Ovary (tissue), 9 donors: Measurements from ENCODE around the gene FAM3B. TPM values are rescaled to one million over a fixed set of nuclear protein-coding genes. Genes with fewer than 3 reads are reported as not detected.

ENCODE experiments used
- DNase-seq, 5 donors: peaks; one replicate each; pipeline ENCODE4 v3.0.0-alpha.2; 2019 to 2020
- H3K27ac ChIP-seq, 2 donors: fragments of 200-600 bp; one replicate each; pipeline versions ENCODE4 v1.5.1 to v1.8.0; 2019 to 2022
- H3K27me3 ChIP-seq: fragments of 200-600 bp; one replicate; pipeline ENCODE4 v1.8.0; 2022
- H3K36me3 ChIP-seq: fragments of 200-600 bp; sonication (generic); one replicate; pipeline ENCODE4 v1.5.1; 2019
- H3K4me1 ChIP-seq: one replicate; pipeline ENCODE4 v1.8.1; 2013; ENCODE audit warnings: mild to moderate bottlenecking, moderate library complexity; ENCODE audit not compliant: insufficient read depth
- H3K4me3 ChIP-seq: fragments of 200-600 bp; sonication (generic); one replicate; pipeline ENCODE4 v1.5.1; 2017
- H3K9me3 ChIP-seq, 2 donors: fragments of 200-600 bp in 1 of 2; sonication (generic) in 1 of 2; one replicate each; pipeline versions ENCODE4 v1.5.1 to v1.8.1; 2013 to 2019; ENCODE audit warnings: mild to moderate bottlenecking in 1 of 2, moderate library complexity in 1 of 2
- EP300 ChIP-seq: sonication (generic); formaldehyde crosslinking; IDR thresholded peaks from one replicate; pipeline ENCODE4 v1.6.1; 2017; ENCODE audit warnings: antibody characterized with exemption
- POLR2A ChIP-seq: fragments of 450-650 bp; IDR thresholded peaks from one replicate; pipeline ENCODE4 v1.6.1; 2017; ENCODE audit warnings: antibody characterized with exemption, mild to moderate bottlenecking, moderate library complexity
- WGBS, 3 donors: extraction: QIAGEN DNeasy Blood & Tissue Kit in 1 of 3; methylation state at CpG; one replicate each; pipeline versions ENCODE4 v1.1.5 to v1.1.7; 2013 to 2017; 5-methylcytosine and 5-hydroxymethylcytosine counted together
- intact Hi-C, 4 donors: fragments of 100-400 bp; cut with DNase I; formaldehyde crosslinking; loops; one replicate each; pipeline versions ENCODE4 v1.11.0 to v1.15.1; 2022 to 2023
- polyA plus RNA-seq, 2 donors: library from polyadenylated mRNA; stranded (reverse); fragments of 200-250 nt in 1 of 2; fragments of 350-450 nt in 1 of 2; fragmentation: Illumina TruSeq in 1 of 2; extraction: RNeasy Lipid Tissue Mini Kit (QIAGEN cat#74804) in 1 of 2; gene quantifications; one replicate each; pipeline ENCODE4 v1.2.3, GENCODE V29; 2013 to 2014
- total RNA-seq, 7 donors: library from RNA; depleted of rRNA in 2 of 7; stranded (reverse); fragments of >200 nt in 2 of 7; fragmentation: NEBNext Ultra II Directional in 3 of 7; extraction: Animal tissue kit (Norgen Biotek cat#: 25700) in 3 of 7; gene quantifications; one replicate each; pipeline versions ENCODE4 v1.1.0 to v1.2.4, GENCODE V29; 2016 to 2023
- TF ChIP-seq, protein P1 (sequence below), 3 donors: fragments of 450-650 bp in 2 of 3; fragments of 200-600 bp in 1 of 3; IDR thresholded peaks; one replicate each; pipeline versions ENCODE4 v1.5.1 to v1.8.0; 2016 to 2022; ENCODE audit warnings: antibody characterized with exemption in 3 of 3, mild to moderate bottlenecking in 1 of 3
- donor health status: DM: no; HTN: no; CAD: no; lungs with moderate emphysema.
- donor health status: DM: no; HTN: no; CAD: no.
- donor health status: Bipolar disorder and iron deficiency.
- donor health status: DM: yes; HTN: yes; CAD: no.
- donor health status: DM: no; HTN: no; CAD: no.
- donor health status: DM: yes; HTN: yes; CAD: no.

FAM3B gene
- total and polyA plus RNA-seq, 9 donors, result 0.10 to 7.7 (median 1.0) TPM; not detected in 2

DNA sequence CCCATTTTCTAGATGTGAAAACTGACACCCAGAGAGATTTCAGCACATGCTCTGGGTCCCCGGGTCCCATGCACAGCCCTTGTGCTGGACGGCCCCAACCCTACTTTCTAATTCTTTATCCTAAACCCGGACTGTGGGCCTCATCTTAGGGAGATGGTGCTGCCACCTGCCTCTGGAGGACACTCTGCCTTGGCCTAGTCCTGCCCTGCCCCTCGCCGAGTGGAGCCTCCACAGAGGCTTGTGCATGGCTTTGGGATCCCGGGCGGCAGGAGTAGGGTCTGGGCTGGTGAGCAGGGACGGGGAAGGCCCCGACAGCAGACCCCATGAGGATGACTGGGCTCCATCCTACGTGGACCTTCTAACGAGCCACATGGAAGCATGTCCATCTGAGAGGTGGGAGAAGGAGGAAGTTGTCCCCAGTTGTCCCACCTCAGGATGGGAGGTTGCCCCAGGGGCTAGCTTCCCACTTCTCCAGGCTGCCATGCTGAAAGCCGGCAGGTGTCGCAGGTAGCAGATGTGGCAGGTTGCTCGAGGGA is 57.6 kb downstream of the FAM3B start:
- Histone ChIP-seq H3K27me3 (no peaks in the 10 kb centered on the region), H3K9me3 (no peaks in the 10 kb centered on the region), H3K27ac (no peak overlapping the region), H3K36me3 (no peaks in the 10 kb centered on the region), H3K4me3 (no peak overlapping the region), H3K4me1 (peaks cover 2% of the 10 kb centered on the region)
- no peak for TF ChIP-seq POLR2A
- TF ChIP-seq EP300, result no peak
- TF ChIP-seq, protein P1, sequence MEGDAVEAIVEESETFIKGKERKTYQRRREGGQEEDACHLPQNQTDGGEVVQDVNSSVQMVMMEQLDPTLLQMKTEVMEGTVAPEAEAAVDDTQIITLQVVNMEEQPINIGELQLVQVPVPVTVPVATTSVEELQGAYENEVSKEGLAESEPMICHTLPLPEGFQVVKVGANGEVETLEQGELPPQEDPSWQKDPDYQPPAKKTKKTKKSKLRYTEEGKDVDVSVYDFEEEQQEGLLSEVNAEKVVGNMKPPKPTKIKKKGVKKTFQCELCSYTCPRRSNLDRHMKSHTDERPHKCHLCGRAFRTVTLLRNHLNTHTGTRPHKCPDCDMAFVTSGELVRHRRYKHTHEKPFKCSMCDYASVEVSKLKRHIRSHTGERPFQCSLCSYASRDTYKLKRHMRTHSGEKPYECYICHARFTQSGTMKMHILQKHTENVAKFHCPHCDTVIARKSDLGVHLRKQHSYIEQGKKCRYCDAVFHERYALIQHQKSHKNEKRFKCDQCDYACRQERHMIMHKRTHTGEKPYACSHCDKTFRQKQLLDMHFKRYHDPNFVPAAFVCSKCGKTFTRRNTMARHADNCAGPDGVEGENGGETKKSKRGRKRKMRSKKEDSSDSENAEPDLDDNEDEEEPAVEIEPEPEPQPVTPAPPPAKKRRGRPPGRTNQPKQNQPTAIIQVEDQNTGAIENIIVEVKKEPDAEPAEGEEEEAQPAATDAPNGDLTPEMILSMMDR (IDR thresholded peaks at IDR 0.05), result no peak
- intact Hi-C loops, result no loop called here
- WGBS, 3 donors, result 92 to 95% (median 92%) methylated on average over 14 of the region's 14 CpGs
- DNase-seq, result no peak

DNA sequence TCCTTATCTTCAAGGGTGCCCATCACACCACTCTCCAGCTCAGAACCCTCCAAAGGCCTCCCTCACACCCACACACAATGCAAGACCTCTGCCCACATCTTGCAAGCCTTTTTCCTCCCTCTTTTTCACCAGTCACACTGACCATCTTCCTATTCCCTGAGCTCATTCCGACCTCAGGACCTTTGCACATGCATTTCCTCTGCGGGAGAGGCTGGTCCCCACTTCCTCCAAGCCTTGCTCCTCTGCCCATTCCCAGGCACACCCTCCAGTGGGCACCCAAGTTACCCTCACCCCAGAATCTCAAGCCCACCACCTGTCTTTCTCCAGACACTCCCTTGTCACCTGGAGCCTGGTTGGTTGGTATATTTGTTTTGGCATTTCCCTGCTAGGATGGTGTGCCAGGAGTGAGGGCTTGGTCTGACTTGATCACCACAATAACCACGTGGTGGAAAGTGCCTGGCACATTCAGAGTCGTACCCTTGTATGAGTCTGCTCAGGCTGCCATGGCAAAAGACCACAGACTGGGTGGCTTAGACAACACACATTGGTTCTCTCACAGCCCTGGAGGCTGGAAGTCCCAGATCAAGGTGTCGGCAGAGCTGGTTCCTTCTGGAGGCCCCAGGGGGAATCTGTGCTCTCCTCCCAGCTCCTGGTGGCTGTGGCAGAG is 58.4 kb downstream of the FAM3B start:
- Histone ChIP-seq H3K4me3 (no peak overlapping the region), H3K27ac (no peak overlapping the region), H3K4me1 (no peaks in the 10 kb centered on the region), H3K36me3 (no peaks in the 10 kb centered on the region), H3K9me3 (no peaks in the 10 kb centered on the region), H3K27me3 (no peaks in the 10 kb centered on the region)
- intact Hi-C loops, result no loop called here
- WGBS, 3 donors, result 84 to 94% (median 90%) methylated on average over 5 of the region's 5 CpGs
- TF ChIP-seq POLR2A (no peak), EP300 (no peak)
- TF ChIP-seq, protein P1 (IDR thresholded peaks at IDR 0.05), result no peak
- DNase-seq, result no peak

DNA sequence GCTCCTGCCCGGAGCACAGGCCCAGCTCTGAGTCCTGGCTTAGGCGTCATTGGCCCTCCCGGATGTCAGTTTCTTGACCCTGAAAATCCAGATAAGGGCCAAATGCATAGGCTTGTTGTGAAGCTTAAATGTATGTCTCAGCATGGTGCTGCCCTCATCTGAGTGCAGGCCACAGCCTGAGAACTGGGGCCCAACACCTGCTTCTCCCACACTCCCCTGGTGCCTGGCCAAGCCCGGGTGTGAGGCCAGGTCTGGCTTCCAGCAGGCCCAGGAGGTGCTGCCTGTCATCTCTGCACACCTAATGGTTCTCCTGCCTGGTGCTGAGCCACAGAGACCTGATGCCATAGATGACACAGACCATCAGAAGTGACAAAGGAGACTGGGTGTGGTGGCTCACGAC is 59.3 kb downstream of the FAM3B start:
- WGBS, 3 donors, result 79 to 88% (median 80%) methylated on average over 5 of the region's 5 CpGs
- TF ChIP-seq POLR2A, result no peak
- no peak for TF ChIP-seq EP300
- TF ChIP-seq, protein P1 (IDR thresholded peaks at IDR 0.05), result no peak
- H3K36me3 ChIP-seq, result no peaks in the 10 kb centered on the region

DNA sequence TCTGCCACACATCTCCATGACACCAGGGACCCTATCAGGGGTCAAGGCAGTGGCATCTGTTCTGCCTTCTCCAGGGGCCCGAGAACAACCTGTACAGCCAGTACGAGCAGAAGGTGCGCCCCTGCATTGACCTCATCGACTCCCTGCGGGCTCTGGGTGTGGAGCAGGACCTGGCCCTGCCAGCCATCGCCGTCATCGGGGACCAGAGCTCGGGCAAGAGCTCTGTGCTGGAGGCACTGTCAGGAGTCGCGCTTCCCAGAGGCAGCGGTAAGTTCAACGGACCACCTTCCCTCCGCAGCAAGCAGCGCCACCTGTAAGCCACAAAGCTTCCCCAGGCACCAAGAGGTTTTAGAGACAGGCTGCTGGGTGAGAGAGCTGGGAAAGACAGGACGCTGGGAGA is 61.1 kb downstream of the FAM3B start:
- H3K27ac ChIP-seq, result no peak overlapping the region
- H3K9me3 ChIP-seq, result no peaks in the 10 kb centered on the region
- H3K4me3 ChIP-seq, result no peak overlapping the region
- no peaks in the 10 kb centered on the region for H3K27me3 ChIP-seq
- no peaks in the 10 kb centered on the region for H3K36me3 ChIP-seq
- WGBS, 3 donors, result 81 to 88% (median 84%) methylated on average over 16 of the region's 16 CpGs
- DNase-seq, result no peak
- no peak for TF ChIP-seq POLR2A
- no peak for TF ChIP-seq EP300
- TF ChIP-seq, protein P1 (IDR thresholded peaks at IDR 0.05), result no peak
- H3K4me1 ChIP-seq, result no peaks in the 10 kb centered on the region
- intact Hi-C loops, result no loop called here

More for the DNA sequence above, 59.3 kb downstream of the FAM3B start:
- intact Hi-C loops, result no loop called here
- Histone ChIP-seq H3K27ac (no peak overlapping the region), H3K4me3 (no peak overlapping the region), H3K4me1 (no peaks in the 10 kb centered on the region), H3K9me3 (no peaks in the 10 kb centered on the region), H3K27me3 (no peaks in the 10 kb centered on the region)
- no peak for DNase-seq
